ENCODE results near the gene UBE2Q1. TPM values are rescaled to one million over a fixed set of nuclear protein-coding genes. Genes with fewer than 3 reads are reported as not detected.

Gene UBE2Q1
- total and polyA plus RNA-seq, 2 of the 4 experiments (the other 2 are of a cell fraction), result 20.6 to 24.7 TPM

DNA sequence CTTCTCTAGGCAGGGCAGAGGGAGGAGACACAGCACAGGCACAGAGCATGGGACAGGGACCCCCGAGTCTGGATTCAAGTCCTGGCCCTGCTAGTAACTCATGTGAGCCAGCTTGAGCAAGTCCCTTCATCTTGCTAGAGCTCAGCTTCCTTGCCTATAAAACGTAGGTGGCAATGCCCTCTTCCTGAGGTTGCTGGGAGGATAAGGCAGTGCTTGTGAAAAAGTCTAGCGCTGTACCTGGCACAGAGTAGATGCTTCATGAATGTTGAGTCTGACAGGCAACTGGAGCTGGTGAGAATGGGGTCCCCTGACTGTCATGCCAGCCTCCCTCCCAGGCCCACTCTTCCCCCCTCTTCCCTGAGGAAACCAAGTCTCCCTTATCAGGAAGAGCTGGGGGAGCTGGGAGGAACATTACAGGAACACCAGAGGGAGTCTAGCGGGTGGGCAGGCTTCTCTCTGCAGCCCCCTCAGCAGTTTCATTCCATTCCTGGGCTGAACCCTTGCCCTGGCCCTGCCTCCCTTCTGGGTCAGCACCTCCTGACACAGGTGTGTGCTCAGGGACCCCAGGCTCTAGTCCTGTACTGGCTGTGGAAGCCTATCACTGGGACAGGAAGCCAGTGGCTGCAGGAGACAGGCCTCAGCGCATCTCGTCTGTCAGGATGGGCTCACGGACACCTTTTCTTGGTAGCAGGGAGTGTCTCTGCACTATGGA, 19.0 kb upstream of the UBE2Q1 start:
- H2AK9ac ChIP-seq (replicated peaks; ENCODE audit: low read depth, low read length, poor library complexity), result no peak overlapping the region
- H3K4me3 ChIP-seq (ENCODE audit: insufficient read depth, low read depth, low read length), result no peak overlapping the region
- H2BK20ac ChIP-seq (ENCODE audit: low read depth, low read length), result no peak overlapping the region
- intact Hi-C loops (cut with micrococcal nuclease), result no loop called here
- H4K91ac ChIP-seq (ENCODE audit: insufficient read depth, low read depth, low read length), result no peak overlapping the region
- no peak overlapping the region for H3K4ac ChIP-seq (ENCODE audit: low read depth, low read length)
- no peak overlapping the region for H2AFZ ChIP-seq (replicated peaks; ENCODE audit: low read length, poor library complexity)
- DNase-seq (no peak), ATAC-seq (ENCODE audit: low read depth) (no peak)
- CTCF ChIA-PET, result no interaction called here
- H3K4me2 ChIP-seq (ENCODE audit: low read depth, low read length), result no peak overlapping the region
- H2BK15ac ChIP-seq (ENCODE audit: low read depth, low read length), result no peak overlapping the region
- no peak overlapping the region for H3K27ac ChIP-seq (ENCODE audit: insufficient read depth, low read length)
- H2BK120ac ChIP-seq (ENCODE audit: low read depth, low read length), result no peak overlapping the region
- no peak overlapping the region for H4K8ac ChIP-seq (ENCODE audit: low read depth in 2 of 2, low read length in 2 of 2)
- H3K79me1 ChIP-seq (ENCODE audit: low read depth in 1 of 2, low read length in 2 of 2), result 0 out of 4 replicates have a peak, but pooled peaks cover 0 to 2% of the 10 kb centered on the region in 2 experiments
- H3K36me3 ChIP-seq (ENCODE audit: control insufficient read depth, insufficient read depth, low read length), result peaks cover 39% of the 10 kb centered on the region
- H3K18ac ChIP-seq (ENCODE audit: low read depth, low read length), result no peak overlapping the region
- no peak overlapping the region for H4K5ac ChIP-seq (ENCODE audit: low read depth, low read length)
- no peak overlapping the region for H3K23ac ChIP-seq (ENCODE audit: low read depth, low read length)
- peaks cover 4% of the 10 kb centered on the region; the same call in 1 of the 2 replicates for H3K4me1 ChIP-seq (ENCODE audit: control insufficient read depth, insufficient read depth, low read length)
- peaks cover 14% of the 10 kb centered on the region for H4K20me1 ChIP-seq (ENCODE audit: insufficient read depth, low read length)
- H3K9me1 ChIP-seq (ENCODE audit: insufficient read depth, low read length), result peaks cover 11% of the 10 kb centered on the region; the same call in 1 of the 2 replicates
- in situ Hi-C loops (cut with MboI; ENCODE audit: low sequenced_read_pairs), result no loop called here
- no peak overlapping the region for H3K9ac ChIP-seq (ENCODE audit: low read depth, low read length)
- H3K56ac ChIP-seq (ENCODE audit: extremely low read depth, insufficient read depth, low read length), result no peak overlapping the region
- WGBS, 2 experiments (ENCODE audit: extremely low coverage in 2 of 2, insufficient read length in 1 of 2), result no CpG with 5 or more reads among the region's 7 CpGs
- POLR2A ChIA-PET (ENCODE audit: unreplicated experiment), result no interaction called here
- dilution Hi-C loops (cut with HindIII; ENCODE audit: low sequenced_read_pairs, unreplicated experiment), result no loop called here
- H2AK5ac ChIP-seq (ENCODE audit: low read depth, low read length), result no peak overlapping the region
- H3K9me3 ChIP-seq (ENCODE audit: control insufficient read depth, insufficient read depth, low read length), result no peaks in the 10 kb centered on the region
- H3K14ac ChIP-seq (replicated peaks; ENCODE audit: low read depth, low read length), result no peak overlapping the region
- TF ChIP-seq FOS (IDR thresholded peaks at IDR 0.05; ENCODE audit: low read depth, low read length), result no peak
- TF ChIP-seq POLR2A (IDR thresholded peaks at IDR 0.05; ENCODE audit: low read depth, low read length), result no peak
- TF ChIP-seq NFE2L2 (IDR thresholded peaks at IDR 0.05; ENCODE audit: low read depth, low read length), result no peak
- TF ChIP-seq MXI1 (IDR thresholded peaks at IDR 0.05; ENCODE audit: borderline replicate concordance, low read depth, low read length), result no peak
- TF ChIP-seq, protein P1, sequence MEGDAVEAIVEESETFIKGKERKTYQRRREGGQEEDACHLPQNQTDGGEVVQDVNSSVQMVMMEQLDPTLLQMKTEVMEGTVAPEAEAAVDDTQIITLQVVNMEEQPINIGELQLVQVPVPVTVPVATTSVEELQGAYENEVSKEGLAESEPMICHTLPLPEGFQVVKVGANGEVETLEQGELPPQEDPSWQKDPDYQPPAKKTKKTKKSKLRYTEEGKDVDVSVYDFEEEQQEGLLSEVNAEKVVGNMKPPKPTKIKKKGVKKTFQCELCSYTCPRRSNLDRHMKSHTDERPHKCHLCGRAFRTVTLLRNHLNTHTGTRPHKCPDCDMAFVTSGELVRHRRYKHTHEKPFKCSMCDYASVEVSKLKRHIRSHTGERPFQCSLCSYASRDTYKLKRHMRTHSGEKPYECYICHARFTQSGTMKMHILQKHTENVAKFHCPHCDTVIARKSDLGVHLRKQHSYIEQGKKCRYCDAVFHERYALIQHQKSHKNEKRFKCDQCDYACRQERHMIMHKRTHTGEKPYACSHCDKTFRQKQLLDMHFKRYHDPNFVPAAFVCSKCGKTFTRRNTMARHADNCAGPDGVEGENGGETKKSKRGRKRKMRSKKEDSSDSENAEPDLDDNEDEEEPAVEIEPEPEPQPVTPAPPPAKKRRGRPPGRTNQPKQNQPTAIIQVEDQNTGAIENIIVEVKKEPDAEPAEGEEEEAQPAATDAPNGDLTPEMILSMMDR (conservative IDR thresholded peaks at IDR 0.05; ENCODE audit: low read depth, low read length), result no peak
- no peak for TF ChIP-seq CEBPB (IDR thresholded peaks at IDR 0.05; ENCODE audit: low read depth, low read length)
- H2BK5ac ChIP-seq (ENCODE audit: low read depth, low read length, poor library complexity, severe bottlenecking), result no peak overlapping the region
- BruUV-seq (replicated peaks), result no TSS peak
- peaks cover 8% of the 10 kb centered on the region; the same call in 1 of the 2 replicates for H3K27me3 ChIP-seq (ENCODE audit: control insufficient read depth, insufficient read depth, low read length)

All from IMR-90 (cell line).